Stimulated activated CD4-positive, alpha-beta T cell treated with anti-CD3 and anti-CD28 coated beads, TNF-alpha, amount 100 ng/mL, for 48 hours (primary cell): ENCODE measurements around the gene RAG2.
"Not testable (repeated sequence)": the region's sequence is repeated elsewhere in the genome, so short reads cannot be mapped to it uniquely, and the experiment has no call there.

Source experiments
- DNase-seq, 3 donors: peaks; one replicate each; pipeline ENCODE4 v3.0.0-alpha.2; 2020; ENCODE audit warnings: low read depth in 3 of 3

Gene RAG2

GRCh38 chr11:36600180-36600579 lies 2.1 kb upstream of the RAG2 start:
- DNase-seq = no peak

GRCh38 chr11:36596880-36597279 lies 1.2 kb downstream of the RAG2 start:
- no peak for DNase-seq

- peak in 1 of 3 donors; percentile 3 for DNase-seq
Observed at GRCh38 chr11:36594316-36594989, 3.6 kb downstream of the RAG2 start, which contains the start of gene IFTAP. Gene IFTAP, plus strand, starts transcription at chr11:36594502. Its CDS starts 15,602 bp downstream, at chr11:36610104.

- DNase-seq = no peak
Observed at GRCh38 chr11:36591433-36591832, 6.6 kb downstream of the RAG2 start.

GRCh38 chr11:36590513-36590912 lies 7.5 kb downstream of the RAG2 start:
- DNase-seq = no peak

GRCh38 chr11:36588099-36588498 lies 9.9 kb downstream of the RAG2 start:
- no peak for DNase-seq

GRCh38 chr11:36586543-36586942 lies 11.5 kb downstream of the RAG2 start:
- no peak for DNase-seq

GRCh38 chr11:36583667-36584066 lies 14.4 kb downstream of the RAG2 start:
- no peak for DNase-seq

GRCh38 chr11:36581536-36581935 lies 16.5 kb downstream of the RAG2 start:
- no peak for DNase-seq

GRCh38 chr11:36578458-36578857 lies 19.6 kb downstream of the RAG2 start:
- DNase-seq = no peak

GRCh38 chr11:36577859-36578258 lies 20.2 kb downstream of the RAG2 start:
- DNase-seq = no peak

- no peak for DNase-seq
Observed at GRCh38 chr11:36577373-36577772, 20.7 kb downstream of the RAG2 start.

- DNase-seq = no peak
Observed at GRCh38 chr11:36574486-36574885, 23.6 kb downstream of the RAG2 start.

- DNase-seq = no peak
Observed at GRCh38 chr11:36569095-36569494, 28.9 kb downstream of the RAG2 start.

GRCh38 chr11:36567694-36568093 lies 30.3 kb downstream of the RAG2 start, which contains the start of gene RAG1:
Gene RAG1, plus strand, starts transcription at chr11:36568007. Its CDS starts 5,298 bp downstream, at chr11:36573305.
- no peak for DNase-seq

- no peak for DNase-seq
Observed at GRCh38 chr11:36566407-36567053, 31.5 kb downstream of the RAG2 start.

- DNase-seq = no peak
Observed at GRCh38 chr11:36565031-36565610, 32.9 kb downstream of the RAG2 start.

- DNase-seq = peak in 1 of 3 donors; percentile 12
Observed at GRCh38 chr11:36564376-36565030, 33.5 kb downstream of the RAG2 start.

GRCh38 chr11:36558571-36559413 lies 39.2 kb downstream of the RAG2 start:
- no peak for DNase-seq

- DNase-seq = no peak
Observed at GRCh38 chr11:36557991-36558390, 40.0 kb downstream of the RAG2 start.

GRCh38 chr11:36557390-36557789 lies 40.6 kb downstream of the RAG2 start:
- not testable (repeated sequence) for DNase-seq
